Thyroid gland (tissue), 4 donors: ENCODE results near the gene SPRR1A.

Source experiments
- CTCF ChIP-seq, 6 experiments: fragments of 200-600 bp in 3 of 6; fragments of 450-650 bp in 3 of 6; sonication (generic) in 3 of 6; IDR thresholded peaks; one replicate each; pipeline ENCODE4 v1.5.1; 2016 to 2019; ENCODE audit warnings: antibody characterized with exemption in 6 of 6, mild to moderate bottlenecking in 2 of 6, inconsistent platforms in 1 of 6, moderate library complexity in 1 of 6
- POLR2A ChIP-seq, 2 donors: fragments of 450-650 bp; IDR thresholded peaks; one replicate each; pipeline ENCODE4 v1.6.1; 2017; ENCODE audit warnings: antibody characterized with exemption in 2 of 2, mild to moderate bottlenecking in 2 of 2, moderate library complexity in 1 of 2

GRCh38 chr1:152942161-152942560, 41.7 kb upstream of the SPRR1A start:
- no peak for TF ChIP-seq CTCF (IDR thresholded peaks at IDR 0.05)
- TF ChIP-seq POLR2A (IDR thresholded peaks at IDR 0.05): no peak
